Measurements from ENCODE around the gene ZBTB42.

Gene ZBTB42

GRCh38 chr14:104765517-104765916 is 35.4 kb upstream of the ZBTB42 start:
- no peak overlapping the region for H3K4me3 ChIP-seq (ENCODE audit: low read length)
- TF ChIP-seq ZNF274 (IDR thresholded peaks at IDR 0.05; ENCODE audit: low read depth, low read length), result no peak

- TF ChIP-seq ZNF274 (IDR thresholded peaks at IDR 0.05; ENCODE audit: low read depth, low read length), result no peak
- H3K4me3 ChIP-seq (ENCODE audit: low read length), result no peak overlapping the region
These were observed 34.5 kb upstream of the ZBTB42 start for GRCh38 chr14:104766256-104766862.

- H3K4me3 ChIP-seq (ENCODE audit: low read length), result no peak overlapping the region
- no peak for TF ChIP-seq ZNF274 (IDR thresholded peaks at IDR 0.05; ENCODE audit: low read depth, low read length)
These were observed 33.9 kb upstream of the ZBTB42 start for GRCh38 chr14:104766863-104767633.

- no peak for TF ChIP-seq ZNF274 (IDR thresholded peaks at IDR 0.05; ENCODE audit: low read depth, low read length)
- H3K4me3 ChIP-seq (ENCODE audit: low read length), result no peak overlapping the region
These were observed 33.3 kb upstream of the ZBTB42 start for GRCh38 chr14:104767634-104767918.

- TF ChIP-seq ZNF274 (IDR thresholded peaks at IDR 0.05; ENCODE audit: low read depth, low read length), result no peak
- no peak overlapping the region for H3K4me3 ChIP-seq (ENCODE audit: low read length)
These were observed 32.2 kb upstream of the ZBTB42 start for GRCh38 chr14:104768437-104769323.

- no peak overlapping the region for H3K4me3 ChIP-seq (ENCODE audit: low read length)
- TF ChIP-seq ZNF274 (IDR thresholded peaks at IDR 0.05; ENCODE audit: low read depth, low read length), result no peak
These were observed 31.4 kb upstream of the ZBTB42 start for GRCh38 chr14:104769324-104770071.

- no peak for TF ChIP-seq ZNF274 (IDR thresholded peaks at IDR 0.05; ENCODE audit: low read depth, low read length)
- no peak overlapping the region for H3K4me3 ChIP-seq (ENCODE audit: low read length)
These were observed 30.8 kb upstream of the ZBTB42 start for GRCh38 chr14:104770072-104770579.

GRCh38 chr14:104770851-104771272 is 30.0 kb upstream of the ZBTB42 start:
- H3K4me3 ChIP-seq (ENCODE audit: low read length), result no peak overlapping the region
- TF ChIP-seq ZNF274 (IDR thresholded peaks at IDR 0.05; ENCODE audit: low read depth, low read length), result no peak

- no peak overlapping the region for H3K4me3 ChIP-seq (ENCODE audit: low read length)
- no peak for TF ChIP-seq ZNF274 (IDR thresholded peaks at IDR 0.05; ENCODE audit: low read depth, low read length)
These were observed 29.5 kb upstream of the ZBTB42 start for GRCh38 chr14:104771374-104771773.

- no peak for TF ChIP-seq ZNF274 (IDR thresholded peaks at IDR 0.05; ENCODE audit: low read depth, low read length)
These were observed 28.8 kb upstream of the ZBTB42 start for GRCh38 chr14:104771918-104772706.

GRCh38 chr14:104772707-104773504 is 28.0 kb upstream of the ZBTB42 start:
- TF ChIP-seq ZNF274 (IDR thresholded peaks at IDR 0.05; ENCODE audit: low read depth, low read length), result no peak
- H3K4me3 ChIP-seq (ENCODE audit: low read length), result no peak overlapping the region

More at GRCh38 chr14:104771918-104772706, 28.8 kb upstream of the ZBTB42 start:
- H3K4me3 ChIP-seq (ENCODE audit: low read length), result no peak overlapping the region
